Mucosa of descending colon (tissue), 3 donors: Measurements from ENCODE around the gene PSMD13. TPM values are rescaled to one million over a fixed set of nuclear protein-coding genes. Genes with fewer than 3 reads are reported as not detected.

Source experiments
- ATAC-seq: fragments of 200-7000 bp; cut with Tn5 transposase; one replicate; pipeline ENCODE4 v1.9.1; 2020; ENCODE audit warnings: mild to moderate bottlenecking, moderate library complexity
- DNase-seq, 3 donors: peaks; one replicate each; pipeline ENCODE4 v3.0.0-alpha.2; 2020
- H3K36me3 ChIP-seq: fragments of 200-600 bp; one replicate; pipeline ENCODE4 v1.8.0; 2021; ENCODE audit warnings: low read depth, mild to moderate bottlenecking
- H3K4me1 ChIP-seq: fragments of 200-600 bp; one replicate; pipeline ENCODE4 v1.8.0; 2021; ENCODE audit warnings: low read depth, mild to moderate bottlenecking
- H3K4me3 ChIP-seq: fragments of 200-600 bp; one replicate; pipeline ENCODE4 v1.8.0; 2021; ENCODE audit warnings: mild to moderate bottlenecking
- H3K9me3 ChIP-seq: fragments of 200-600 bp; one replicate; pipeline ENCODE4 v1.8.0; 2021; ENCODE audit warnings: mild to moderate bottlenecking
- intact Hi-C, 2 donors: fragments of 100-400 bp; cut with DNase I in 1 of 2; cut with micrococcal nuclease in 1 of 2; formaldehyde crosslinking; loops; one replicate each; pipeline versions ENCODE4 v1.11.0 to v1.11.1; 2022; cut with DNase I, micrococcal nuclease
- total RNA-seq, 3 donors: library from RNA; stranded (reverse); fragmentation: NEBNext Ultra II Directional in 2 of 3; extraction: Animal tissue kit (Norgen Biotek cat#: 25700) in 2 of 3; gene quantifications; one replicate each; pipeline versions ENCODE4 v1.2.1 to v1.2.4, GENCODE V29; 2021 to 2023
- TF ChIP-seq, protein P1 (sequence below): fragments of 200-600 bp; IDR thresholded peaks from one replicate; pipeline ENCODE4 v1.8.0; 2022; ENCODE audit warnings: antibody characterized with exemption, mild to moderate bottlenecking
- donor health status: DM: no; HTN: no; CAD: no; lungs with moderate emphysema.
- donor health status: DM: no; HTN: no; CAD: no.
- donor health status: DM: no; HTN: yes; CAD: no.

Gene PSMD13
- total RNA-seq, 3 donors from 2014 or later = 92.6 to 110 (median 96.4) TPM

DNA sequence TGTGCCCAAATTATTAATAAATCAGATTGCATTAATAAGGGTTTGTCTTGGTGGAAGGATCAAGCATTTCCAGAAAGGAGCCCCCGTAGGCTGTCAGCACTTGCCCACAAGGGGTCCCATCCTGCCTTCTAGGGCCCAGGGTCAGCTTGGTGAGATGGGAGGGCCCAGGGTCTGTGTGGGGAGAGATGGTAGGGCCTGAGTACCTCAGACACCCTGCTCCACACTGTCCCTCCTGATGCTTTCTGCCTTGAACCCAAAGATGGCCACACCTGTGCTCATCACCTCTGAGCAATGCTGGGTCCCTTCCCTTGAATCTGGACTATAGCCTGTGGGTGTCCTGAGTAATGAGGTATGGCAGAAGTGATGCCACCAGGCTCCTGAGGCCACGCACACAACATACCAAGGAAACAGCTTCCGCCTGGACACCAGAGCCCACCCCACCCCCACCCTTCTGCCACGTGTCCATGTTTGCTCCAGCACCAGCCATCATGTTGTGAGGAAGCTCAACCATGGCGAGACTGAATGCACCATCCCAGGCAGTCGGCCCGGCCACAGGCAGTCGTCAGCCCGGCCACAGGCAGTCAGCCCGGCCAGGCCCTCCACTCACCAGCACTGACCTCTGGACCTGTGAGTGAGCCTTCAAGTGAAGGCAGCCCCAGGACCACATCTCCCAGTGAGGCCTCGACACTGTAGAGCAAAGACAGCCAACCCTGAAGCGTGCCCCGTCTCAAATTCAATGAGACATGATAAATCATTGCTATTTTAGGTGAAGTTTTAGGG, 36.4 kb upstream of the PSMD13 start:
- Histone ChIP-seq H3K9me3 (no peaks in the 10 kb centered on the region), H3K4me1 (peaks cover 3% of the 10 kb centered on the region), H3K4me3 (no peak overlapping the region), H3K36me3 (peaks cover 5% of the 10 kb centered on the region)
- intact Hi-C loops = no loop called here
- ATAC-seq (no peak), DNase-seq (no peak)
- TF ChIP-seq, protein P1, sequence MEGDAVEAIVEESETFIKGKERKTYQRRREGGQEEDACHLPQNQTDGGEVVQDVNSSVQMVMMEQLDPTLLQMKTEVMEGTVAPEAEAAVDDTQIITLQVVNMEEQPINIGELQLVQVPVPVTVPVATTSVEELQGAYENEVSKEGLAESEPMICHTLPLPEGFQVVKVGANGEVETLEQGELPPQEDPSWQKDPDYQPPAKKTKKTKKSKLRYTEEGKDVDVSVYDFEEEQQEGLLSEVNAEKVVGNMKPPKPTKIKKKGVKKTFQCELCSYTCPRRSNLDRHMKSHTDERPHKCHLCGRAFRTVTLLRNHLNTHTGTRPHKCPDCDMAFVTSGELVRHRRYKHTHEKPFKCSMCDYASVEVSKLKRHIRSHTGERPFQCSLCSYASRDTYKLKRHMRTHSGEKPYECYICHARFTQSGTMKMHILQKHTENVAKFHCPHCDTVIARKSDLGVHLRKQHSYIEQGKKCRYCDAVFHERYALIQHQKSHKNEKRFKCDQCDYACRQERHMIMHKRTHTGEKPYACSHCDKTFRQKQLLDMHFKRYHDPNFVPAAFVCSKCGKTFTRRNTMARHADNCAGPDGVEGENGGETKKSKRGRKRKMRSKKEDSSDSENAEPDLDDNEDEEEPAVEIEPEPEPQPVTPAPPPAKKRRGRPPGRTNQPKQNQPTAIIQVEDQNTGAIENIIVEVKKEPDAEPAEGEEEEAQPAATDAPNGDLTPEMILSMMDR = no peak

DNA sequence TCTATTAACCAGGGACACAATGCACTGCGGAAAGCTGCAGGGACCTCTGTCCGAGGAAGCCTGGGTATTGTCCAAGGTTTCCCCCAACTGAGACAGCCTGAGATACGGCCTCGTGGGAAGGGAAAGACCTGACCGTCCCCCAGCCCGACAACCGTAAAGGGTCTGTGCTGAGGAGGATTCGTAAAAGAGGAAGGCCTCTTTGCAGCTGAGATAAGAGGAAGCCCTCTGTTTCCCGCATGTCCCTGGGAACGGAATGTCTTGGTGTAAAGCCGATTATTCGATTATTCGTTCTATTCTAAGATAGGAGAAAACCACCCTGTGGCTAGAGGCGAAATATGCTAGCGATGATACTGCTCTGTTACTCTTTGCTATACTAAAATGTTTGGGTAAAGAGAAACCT, 34.8 kb upstream of the PSMD13 start:
- Histone ChIP-seq H3K4me1 (peaks cover 12% of the 10 kb centered on the region), H3K4me3 (no peak overlapping the region), H3K9me3 (no peaks in the 10 kb centered on the region), H3K36me3 (peaks cover 5% of the 10 kb centered on the region)
- TF ChIP-seq, protein P1 = no peak
- DNase-seq = no peak
- no peak for ATAC-seq
- intact Hi-C loops = no loop called here

DNA sequence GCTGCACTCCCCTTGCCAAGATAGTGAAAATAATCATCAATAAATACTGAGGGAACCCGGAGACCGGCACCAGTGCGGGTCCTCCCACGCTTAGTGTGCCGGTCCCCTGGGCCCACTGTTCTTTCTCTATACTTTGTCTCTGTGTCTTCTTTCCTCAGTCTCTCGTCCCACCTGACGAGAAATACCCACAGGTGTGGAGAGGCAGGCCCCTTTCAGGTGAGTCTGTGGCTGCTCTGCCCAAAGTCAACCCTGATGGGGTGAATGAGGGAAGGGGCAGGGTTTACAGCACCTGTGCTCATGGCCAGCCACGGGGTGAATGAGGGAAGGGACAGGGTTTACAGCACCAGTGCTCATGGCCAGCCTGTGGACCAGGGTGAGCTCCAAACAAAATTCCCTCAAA, 34.3 kb upstream of the PSMD13 start:
- ATAC-seq (no peak), DNase-seq (no peak)
- intact Hi-C loops = no loop called here
- Histone ChIP-seq H3K9me3 (no peaks in the 10 kb centered on the region), H3K4me3 (no peak overlapping the region), H3K36me3 (peaks cover 5% of the 10 kb centered on the region), H3K4me1 (peaks cover 12% of the 10 kb centered on the region)
- TF ChIP-seq, protein P1 = no peak

DNA sequence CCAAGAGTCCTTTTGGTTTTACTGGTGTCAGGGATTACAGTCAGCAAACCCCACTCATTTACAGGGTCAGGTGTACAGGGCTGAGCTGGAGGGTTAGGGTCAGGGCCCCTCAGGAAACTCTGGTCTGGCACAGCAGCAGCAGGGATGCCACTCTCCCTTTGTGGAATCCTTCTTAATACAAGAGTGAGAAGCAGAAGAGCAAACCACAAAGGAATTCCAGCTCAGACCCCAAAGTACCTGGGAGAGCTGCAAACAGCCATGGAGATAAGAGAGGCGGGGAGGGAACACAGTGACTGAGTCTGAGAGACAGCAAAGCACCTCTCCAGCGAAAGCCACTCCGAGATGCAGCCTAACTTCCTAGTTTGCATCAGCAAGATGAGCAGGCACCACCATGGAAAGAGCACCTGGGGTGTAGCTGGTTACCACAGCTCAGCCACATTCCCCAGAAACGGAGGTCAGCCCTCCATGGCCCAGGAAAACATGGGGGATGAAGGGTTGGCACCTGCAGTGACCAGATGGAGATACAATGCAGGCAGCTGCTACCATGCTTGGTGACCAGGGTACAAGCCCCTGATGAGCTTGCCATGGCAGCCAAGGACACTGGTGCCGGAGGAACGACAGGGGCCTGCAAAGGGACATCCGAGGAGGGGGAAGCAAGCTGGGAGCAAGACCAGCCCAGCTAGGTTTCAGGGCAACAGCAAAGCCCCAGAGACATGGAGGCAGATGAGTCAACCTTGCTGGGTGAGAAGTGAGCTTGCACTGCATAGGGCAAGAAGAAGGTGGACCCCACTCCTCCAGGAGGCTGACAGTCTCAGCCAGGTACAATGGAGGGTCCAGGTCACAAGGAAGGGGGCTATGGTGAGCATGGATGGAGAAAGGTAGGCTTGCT, 33.5 kb upstream of the PSMD13 start:
- no peak for ATAC-seq
- Histone ChIP-seq H3K9me3 (no peaks in the 10 kb centered on the region), H3K36me3 (peaks cover 5% of the 10 kb centered on the region), H3K4me3 (no peak overlapping the region), H3K4me1 (peaks cover 12% of the 10 kb centered on the region)
- DNase-seq = peak in 1 of 3 donors; percentile 42
- intact Hi-C loops = no loop called here
- TF ChIP-seq, protein P1 = no peak

DNA sequence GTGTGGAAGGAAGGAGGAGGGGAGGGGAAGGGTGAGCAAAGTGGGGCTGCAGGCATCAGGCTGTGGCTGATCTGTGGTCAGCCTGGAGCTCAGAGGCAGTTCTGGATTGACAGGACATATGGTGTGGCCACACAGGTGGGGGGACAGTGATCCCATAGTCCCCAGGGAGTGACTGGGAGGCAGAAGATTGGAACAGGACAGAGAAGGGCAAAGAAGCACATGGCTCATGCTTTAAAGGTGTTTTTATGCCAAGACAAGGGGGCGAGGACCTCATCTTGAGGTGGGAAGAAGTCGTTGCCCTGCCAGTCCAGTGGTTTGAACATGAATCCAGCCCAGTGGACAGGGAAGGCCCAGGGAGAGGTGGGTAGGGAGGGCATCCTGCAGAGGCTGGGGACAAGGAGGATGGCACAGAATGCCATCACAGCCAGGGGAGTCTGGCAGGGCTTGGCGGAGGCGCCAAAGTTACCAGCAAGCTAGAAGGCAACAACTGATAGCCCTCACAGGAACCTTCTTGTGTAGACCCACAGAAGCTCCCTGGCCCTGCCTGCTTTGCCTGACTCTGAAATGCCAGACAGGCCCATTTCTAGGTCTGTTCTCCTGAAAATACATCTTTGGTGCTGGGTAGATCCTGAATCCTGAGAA, 32.7 kb upstream of the PSMD13 start:
- intact Hi-C loops = no loop called here
- Histone ChIP-seq H3K9me3 (no peaks in the 10 kb centered on the region), H3K36me3 (peaks cover 5% of the 10 kb centered on the region), H3K4me3 (no peak overlapping the region), H3K4me1 (peaks cover 12% of the 10 kb centered on the region)
- TF ChIP-seq, protein P1 = no peak
- ATAC-seq (no peak), DNase-seq (no peak)
